ENCODE measurements around the gene KRT80. TPM values are rescaled to one million over a fixed set of nuclear protein-coding genes. Genes with fewer than 3 reads are reported as not detected.
"Not testable (repeated sequence)": the region's sequence is repeated elsewhere in the genome, so short reads cannot be mapped to it uniquely, and the experiment has no call there.

KRT80 gene
- total RNA-seq: 2.7 to 3.0 TPM (median 3.0 TPM) in 3 replicates

DNA sequence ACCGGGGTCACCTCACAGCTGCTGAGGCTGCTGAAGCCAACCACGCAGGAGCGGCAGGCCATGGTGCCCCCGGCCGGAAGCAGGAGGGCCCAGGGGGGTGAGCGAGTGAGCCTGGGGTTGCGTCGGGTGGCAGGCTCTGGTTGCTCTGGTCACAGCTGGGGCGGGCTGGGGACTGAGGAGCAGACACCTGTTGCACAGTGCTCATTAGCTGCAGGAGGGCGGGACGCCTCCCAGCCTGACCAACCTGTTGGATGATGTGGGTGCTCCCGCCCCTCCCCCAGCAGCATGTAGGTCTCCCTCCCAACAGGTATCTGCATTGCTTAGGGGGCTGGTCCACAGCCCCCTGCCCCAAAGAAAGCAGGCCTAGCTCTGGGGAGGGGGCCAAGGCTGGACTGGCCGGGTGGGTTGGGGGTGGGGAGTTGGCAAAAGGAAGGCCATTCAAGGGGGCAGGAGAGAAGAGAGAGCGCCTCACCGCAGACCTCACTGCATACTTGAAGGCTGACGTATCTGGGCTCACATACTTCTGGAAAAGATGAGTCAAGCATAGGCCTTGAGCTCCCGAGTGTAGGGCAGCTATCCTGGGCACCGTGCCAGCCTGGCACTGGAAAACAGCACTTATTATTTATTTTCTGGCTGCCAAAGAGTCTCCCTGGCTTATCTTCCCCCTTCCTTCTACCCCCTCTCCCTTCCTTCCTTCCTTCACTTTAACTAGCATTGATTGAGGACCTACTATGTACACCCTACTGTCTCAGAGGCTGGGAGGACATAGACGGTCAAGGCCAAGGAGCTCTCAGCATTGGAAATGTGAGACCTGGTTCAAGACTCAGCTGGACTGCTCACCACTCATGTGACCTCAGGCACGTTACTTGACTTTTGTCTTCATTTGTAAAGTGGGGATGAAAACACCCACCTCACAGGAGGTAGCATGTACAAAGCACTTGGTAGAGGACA lies at the start of gene KRT80:
TSS of gene KRT80 (minus strand) at position 174 of the 951 bp plus-strand sequence. CDS start at position 62, 112 bp downstream.
- peak within 1 kb of the TSS; percentile 98 for H3K27ac Mint-ChIP-seq
- H3K4me1 Mint-ChIP-seq: peaks cover 60% of the 10 kb centered on the region
- no peaks in the 10 kb centered on the region for H3K27me3 Mint-ChIP-seq (ENCODE audit: low read depth)
- no peaks in the 10 kb centered on the region for H3K9me3 Mint-ChIP-seq
- no peak within 1 kb of the TSS for H3K4me3 Mint-ChIP-seq
- DNase-seq (ENCODE audit: low spot score in 2 of 2, unreplicated experiment in 2 of 2): peak; percentile 65 to 80
- no peak for TF ChIP-seq CTCF (IDR thresholded peaks at IDR 0.05; ENCODE audit: unreplicated experiment)
- no peaks in the 10 kb centered on the region for H3K36me3 Mint-ChIP-seq

DNA sequence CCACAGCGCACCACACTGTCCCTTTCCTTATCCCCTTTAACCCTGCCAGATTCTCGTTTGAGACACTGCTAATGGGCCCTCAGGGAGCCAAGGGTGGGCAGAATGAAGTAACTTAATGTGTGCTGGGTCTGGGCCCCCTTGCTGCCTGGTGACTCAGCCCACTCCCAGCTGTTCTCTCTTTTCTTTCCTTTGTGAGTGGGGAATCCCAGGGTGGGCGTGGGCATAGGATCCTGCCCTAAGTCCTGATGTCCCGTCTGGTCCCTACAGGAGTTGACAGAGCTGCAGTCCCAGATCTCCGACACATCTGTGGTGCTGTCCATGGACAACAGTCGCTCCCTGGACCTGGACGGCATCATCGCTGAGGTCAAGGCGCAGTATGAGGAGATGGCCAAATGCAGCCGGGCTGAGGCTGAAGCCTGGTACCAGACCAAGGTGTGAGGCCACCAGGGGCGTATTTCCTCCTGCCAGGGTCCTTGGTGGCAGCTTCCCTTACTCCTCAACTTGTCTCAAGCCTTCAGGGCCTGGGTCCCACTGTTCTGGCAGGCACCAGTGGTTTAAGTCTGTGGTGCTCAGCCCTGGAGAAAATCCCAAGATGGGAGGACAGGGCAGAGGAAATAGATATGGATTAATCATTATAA lies 49.5 kb upstream of the KRT80 start:
- H3K4me3 Mint-ChIP-seq: no peak overlapping the region
- no peak for TF ChIP-seq CTCF (IDR thresholded peaks at IDR 0.05; ENCODE audit: unreplicated experiment)
- H3K9me3 Mint-ChIP-seq: no peaks in the 10 kb centered on the region
- H3K27me3 Mint-ChIP-seq (ENCODE audit: low read depth): no peaks in the 10 kb centered on the region
- H3K36me3 Mint-ChIP-seq: no peaks in the 10 kb centered on the region
- no peak overlapping the region for H3K27ac Mint-ChIP-seq
- H3K4me1 Mint-ChIP-seq: peaks cover 26% of the 10 kb centered on the region
- no peak for DNase-seq (ENCODE audit: low spot score in 2 of 2, unreplicated experiment in 2 of 2)

DNA sequence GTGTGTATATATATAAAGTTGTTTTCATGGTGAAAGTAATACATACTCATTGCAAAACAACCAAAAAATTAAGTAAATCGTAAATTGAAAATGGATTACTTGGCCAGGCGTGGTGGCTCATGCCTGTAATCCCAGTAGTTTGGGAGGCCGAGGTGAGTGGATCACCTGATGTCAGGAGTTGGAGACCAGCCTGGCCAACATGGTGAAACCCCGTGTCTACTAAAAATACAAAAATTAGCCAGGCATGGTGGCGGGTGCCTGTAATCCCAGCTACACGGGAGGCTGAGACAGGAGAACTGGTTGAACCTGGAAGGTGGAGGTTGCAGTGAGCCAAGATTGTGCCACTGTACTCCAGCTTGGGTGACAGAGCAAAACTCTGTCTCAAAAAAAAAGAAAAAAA lies 48.4 kb upstream of the KRT80 start:
- not testable (repeated sequence) for H3K4me3 Mint-ChIP-seq; H3K36me3 Mint-ChIP-seq; H3K9me3 Mint-ChIP-seq; H3K27me3 Mint-ChIP-seq (ENCODE audit: low read depth); H3K27ac Mint-ChIP-seq; DNase-seq (ENCODE audit: low spot score in 2 of 2, unreplicated experiment in 2 of 2)
- H3K4me1 Mint-ChIP-seq: peaks cover 24% of the 10 kb centered on the region

- no peak overlapping the region for H3K27ac Mint-ChIP-seq
- peaks cover 4% of the 10 kb centered on the region for H3K36me3 Mint-ChIP-seq
- TF ChIP-seq CTCF (IDR thresholded peaks at IDR 0.05; ENCODE audit: unreplicated experiment): no peak
- peaks cover 21% of the 10 kb centered on the region for H3K4me1 Mint-ChIP-seq
- H3K9me3 Mint-ChIP-seq: no peaks in the 10 kb centered on the region
- DNase-seq (ENCODE audit: low spot score in 2 of 2, unreplicated experiment in 2 of 2): no peak
- peaks cover 4% of the 10 kb centered on the region for H3K27me3 Mint-ChIP-seq (ENCODE audit: low read depth)
- H3K4me3 Mint-ChIP-seq: no peak overlapping the region
These were observed 48.0 kb upstream of the KRT80 start for GRCh38 chr12:52239767-52240166.

- TF ChIP-seq CTCF (IDR thresholded peaks at IDR 0.05; ENCODE audit: unreplicated experiment): no peak
- Mint-ChIP-seq H3K27me3 (ENCODE audit: low read depth) (peaks cover 10% of the 10 kb centered on the region), H3K36me3 (peaks cover 4% of the 10 kb centered on the region), H3K4me3 (no peak overlapping the region), H3K9me3 (no peaks in the 10 kb centered on the region), H3K27ac (no peak overlapping the region), H3K4me1 (peaks cover 21% of the 10 kb centered on the region)
- no peak for DNase-seq (ENCODE audit: low spot score in 2 of 2, unreplicated experiment in 2 of 2)
These were observed 47.3 kb upstream of the KRT80 start for GRCh38 chr12:52238916-52239646.

Measured in mesothelial cell of epicardium (in vitro differentiated cells).